GM06990 (cell line): ENCODE data around the gene AK9.

Experiments
- DNase-seq: peaks from one replicate; pipeline ENCODE4 v3.0.0-alpha.2; 2011; ENCODE audit not compliant: insufficient read length; ENCODE audit errors: extremely low read depth
- H3K27me3 ChIP-seq: replicated peaks from 2 replicates; pipeline ENCODE4 v1.6.0; 2011; ENCODE audit warnings: low read length; ENCODE audit not compliant: control insufficient read depth, insufficient read depth
- H3K36me3 ChIP-seq: 2 replicates; pipeline ENCODE4 v1.5.1; 2011; ENCODE audit warnings: low read length; ENCODE audit not compliant: control insufficient read depth, insufficient read depth
- H3K4me3 ChIP-seq: replicated peaks from 2 replicates; pipeline ENCODE4 v1.5.1; 2011; ENCODE audit warnings: low read depth, mild to moderate bottlenecking, control low read depth, low read length
- TF ChIP-seq, protein P1 (sequence below): IDR thresholded peaks from 2 replicates; pipeline ENCODE4 v1.5.1; 2011; ENCODE audit warnings: low read length, control low read depth, mild to moderate bottlenecking, inconsistent platforms; ENCODE audit not compliant: insufficient read depth, poor library complexity, severe bottlenecking

The AK9 gene

DNA sequence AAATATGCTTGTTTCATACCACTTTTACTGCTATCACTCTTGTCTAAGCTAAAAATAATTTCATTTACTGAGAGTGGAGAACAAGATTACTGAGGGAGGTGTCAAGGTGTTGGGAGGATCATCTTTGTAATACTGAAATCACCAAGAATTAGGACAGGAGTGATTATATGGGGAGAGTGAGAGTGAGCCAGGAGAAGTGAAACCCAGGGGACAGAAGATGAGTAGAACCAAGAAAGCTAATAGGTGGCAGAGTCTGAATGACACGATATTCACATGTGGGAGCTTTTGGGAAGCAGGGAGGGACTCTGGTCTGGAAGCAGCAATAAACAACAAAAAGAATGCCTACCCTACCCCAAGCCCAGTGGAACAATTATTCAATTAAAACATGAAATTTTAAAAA lies 58.6 kb downstream of the AK9 start:
- H3K36me3 ChIP-seq = no peaks in the 10 kb centered on the region
- TF ChIP-seq, protein P1, sequence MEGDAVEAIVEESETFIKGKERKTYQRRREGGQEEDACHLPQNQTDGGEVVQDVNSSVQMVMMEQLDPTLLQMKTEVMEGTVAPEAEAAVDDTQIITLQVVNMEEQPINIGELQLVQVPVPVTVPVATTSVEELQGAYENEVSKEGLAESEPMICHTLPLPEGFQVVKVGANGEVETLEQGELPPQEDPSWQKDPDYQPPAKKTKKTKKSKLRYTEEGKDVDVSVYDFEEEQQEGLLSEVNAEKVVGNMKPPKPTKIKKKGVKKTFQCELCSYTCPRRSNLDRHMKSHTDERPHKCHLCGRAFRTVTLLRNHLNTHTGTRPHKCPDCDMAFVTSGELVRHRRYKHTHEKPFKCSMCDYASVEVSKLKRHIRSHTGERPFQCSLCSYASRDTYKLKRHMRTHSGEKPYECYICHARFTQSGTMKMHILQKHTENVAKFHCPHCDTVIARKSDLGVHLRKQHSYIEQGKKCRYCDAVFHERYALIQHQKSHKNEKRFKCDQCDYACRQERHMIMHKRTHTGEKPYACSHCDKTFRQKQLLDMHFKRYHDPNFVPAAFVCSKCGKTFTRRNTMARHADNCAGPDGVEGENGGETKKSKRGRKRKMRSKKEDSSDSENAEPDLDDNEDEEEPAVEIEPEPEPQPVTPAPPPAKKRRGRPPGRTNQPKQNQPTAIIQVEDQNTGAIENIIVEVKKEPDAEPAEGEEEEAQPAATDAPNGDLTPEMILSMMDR = no peak
- no peak overlapping the region for H3K4me3 ChIP-seq
- DNase-seq = no peak
- H3K27me3 ChIP-seq = no peaks in the 10 kb centered on the region

DNA sequence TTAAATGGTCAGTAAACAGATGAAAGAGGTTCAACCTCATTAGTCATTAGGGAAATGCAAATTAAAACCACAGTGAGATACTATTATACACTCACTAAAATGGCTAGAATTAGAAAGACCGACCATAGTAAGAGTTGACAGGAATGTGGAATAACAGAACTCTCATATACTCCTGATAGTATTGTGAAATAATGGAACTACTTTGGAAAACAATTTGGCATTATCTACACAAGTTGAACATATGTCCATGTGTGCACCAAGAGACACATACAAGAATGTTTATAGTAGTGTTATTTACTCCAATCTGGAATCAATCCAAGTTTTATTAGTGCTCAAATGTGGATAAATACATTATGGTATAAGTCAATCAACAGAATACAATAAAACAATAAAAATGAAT lies 59.6 kb downstream of the AK9 start:
- no peak overlapping the region for H3K4me3 ChIP-seq
- TF ChIP-seq, protein P1 = no peak

DNA sequence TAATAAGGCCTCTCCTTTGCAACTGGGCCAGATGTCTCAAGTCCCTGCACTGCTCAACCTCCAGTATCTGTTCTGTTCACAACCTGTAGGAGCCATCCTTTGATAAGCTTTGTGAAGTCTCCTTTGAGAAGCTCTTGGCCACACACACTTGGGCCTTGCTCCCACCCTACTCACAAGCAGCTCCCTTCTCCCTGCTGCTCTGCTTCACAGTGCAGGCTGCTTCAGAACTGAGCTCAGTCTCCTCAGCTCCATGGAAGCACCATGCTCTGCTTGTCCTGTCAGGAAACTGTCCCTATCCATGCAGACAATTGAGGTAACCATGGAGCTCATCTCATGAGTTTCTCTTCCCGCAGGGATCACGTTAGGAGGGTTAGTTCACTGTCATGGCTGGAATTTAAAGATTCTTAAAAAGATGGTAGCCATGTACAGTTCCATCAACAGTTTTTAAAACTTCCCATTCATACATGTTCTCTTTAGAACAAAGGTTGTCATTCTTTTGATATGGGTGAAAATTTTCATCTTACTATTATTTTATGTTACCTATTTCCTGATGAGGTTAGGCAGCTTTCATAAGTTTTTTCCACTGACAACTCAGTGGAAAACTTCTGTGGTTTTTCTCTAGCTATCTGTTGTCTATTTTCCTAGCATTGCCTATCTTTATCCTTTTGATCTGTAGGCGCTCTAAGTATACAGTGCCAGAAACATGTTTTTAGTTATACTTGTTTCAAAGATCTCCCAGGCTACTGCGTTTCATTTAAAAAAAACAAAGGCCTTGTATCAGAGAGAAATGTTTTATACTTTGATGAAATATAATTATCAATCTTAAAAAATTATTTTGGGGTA lies 62.6 kb downstream of the AK9 start:
- TF ChIP-seq, protein P1 = no peak
- H3K36me3 ChIP-seq = no peaks in the 10 kb centered on the region
- H3K27me3 ChIP-seq = no peaks in the 10 kb centered on the region
- H3K4me3 ChIP-seq = no peak overlapping the region
- DNase-seq = no peak

More for the DNA sequence above, 59.6 kb downstream of the AK9 start:
- no peaks in the 10 kb centered on the region for H3K36me3 ChIP-seq
- no peaks in the 10 kb centered on the region for H3K27me3 ChIP-seq
- no peak for DNase-seq

DNA sequence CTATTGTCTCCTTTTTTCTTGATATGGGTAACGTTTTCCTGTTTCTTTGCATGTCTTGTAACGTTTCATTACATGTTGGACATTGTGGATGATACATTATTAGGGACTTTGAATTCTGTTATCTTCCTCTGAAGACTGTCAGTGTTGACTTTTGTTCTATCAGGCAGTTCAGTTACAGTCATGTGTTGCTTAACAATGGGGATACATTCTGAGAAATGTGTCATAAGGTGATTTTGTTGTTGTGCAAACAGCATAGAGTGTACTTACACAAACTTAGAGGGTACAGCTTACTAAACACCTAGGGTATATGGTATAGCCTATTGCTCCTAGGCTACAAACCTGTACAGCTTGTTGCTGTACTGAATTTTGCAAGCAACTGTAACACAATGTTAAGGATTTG lies 64.7 kb downstream of the AK9 start:
- DNase-seq = no peak
- no peak overlapping the region for H3K4me3 ChIP-seq
- H3K27me3 ChIP-seq = no peaks in the 10 kb centered on the region
- no peaks in the 10 kb centered on the region for H3K36me3 ChIP-seq
- TF ChIP-seq, protein P1 = no peak

DNA sequence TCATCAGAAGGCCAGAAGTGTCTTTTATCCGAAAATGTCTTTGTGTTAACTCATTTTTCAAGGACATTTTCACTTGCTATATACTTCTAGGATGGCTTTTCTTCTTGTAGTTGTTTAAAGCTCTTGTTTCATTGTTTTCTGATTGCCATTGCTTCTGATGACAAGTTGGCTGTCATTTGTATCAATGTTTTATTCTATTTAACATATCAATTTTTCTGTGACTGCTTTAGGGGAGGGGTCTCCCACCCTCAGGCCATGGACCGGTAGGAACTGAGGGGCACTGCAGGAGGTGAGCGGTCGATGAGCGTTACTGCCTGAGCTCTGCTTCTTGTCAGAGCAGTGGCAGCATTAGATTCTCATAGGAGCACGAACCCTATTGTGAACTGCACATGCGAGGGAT lies 65.8 kb downstream of the AK9 start:
- Histone ChIP-seq H3K36me3 (no peaks in the 10 kb centered on the region), H3K4me3 (no peak overlapping the region), H3K27me3 (no peaks in the 10 kb centered on the region)
- TF ChIP-seq, protein P1 = no peak
- no peak for DNase-seq

DNA sequence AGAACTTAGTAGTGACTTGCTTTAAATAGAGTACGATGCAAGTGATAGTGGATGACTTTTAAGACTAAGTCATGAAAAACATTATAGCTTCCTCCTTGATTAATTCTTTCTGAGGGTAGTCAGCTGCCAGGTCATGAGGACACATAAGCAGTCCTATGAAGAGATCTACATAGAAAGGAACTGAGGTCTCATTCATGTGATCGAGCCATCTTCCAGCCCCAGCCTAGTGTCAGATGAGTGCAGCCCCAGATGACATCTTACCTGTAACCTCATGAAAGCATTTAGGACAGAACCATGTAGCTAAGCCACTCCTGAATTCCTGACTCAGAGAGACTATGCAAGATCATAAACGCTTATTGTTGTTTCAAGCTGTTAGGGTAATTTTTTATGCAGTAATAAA lies 67.7 kb downstream of the AK9 start:
- TF ChIP-seq, protein P1 = no peak
- Histone ChIP-seq H3K4me3 (no peak overlapping the region), H3K36me3 (no peaks in the 10 kb centered on the region), H3K27me3 (no peaks in the 10 kb centered on the region)
- DNase-seq = no peak
